Activated naive CD8-positive, alpha-beta T cell treated with anti-CD3 and anti-CD28 coated beads, Interleukin-2, amount 50 U/mL, for 16 hours (primary cell): ENCODE data around the gene ST7.
"Not testable (repeated sequence)": the region's sequence is repeated elsewhere in the genome, so short reads cannot be mapped to it uniquely, and the experiment has no call there.

ENCODE experiments used
- DNase-seq: peaks from one replicate; pipeline ENCODE4 v3.0.0-alpha.2; 2020; ENCODE audit warnings: low read depth, low spot score

Gene ST7

DNA sequence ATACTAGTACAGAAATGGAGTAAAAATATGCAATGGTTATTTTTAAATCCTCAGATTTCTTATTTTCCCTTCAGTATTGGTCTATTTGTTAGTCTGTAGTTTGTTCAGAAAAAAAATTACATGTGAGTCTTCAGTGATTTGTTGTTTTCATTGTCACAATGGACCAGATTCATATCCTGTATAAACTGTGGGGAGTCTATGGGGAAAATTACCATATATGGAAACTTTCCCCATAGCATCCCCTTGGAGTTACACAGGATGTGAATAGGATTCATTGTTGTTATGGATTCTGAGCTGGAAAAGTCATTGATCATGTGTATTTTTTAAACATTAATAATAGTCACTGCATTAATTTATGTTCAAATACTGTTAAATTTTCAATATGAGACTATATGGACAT, 72.6 kb downstream of the ST7 start:
- DNase-seq = no peak

GRCh38 chr7:117030346-117030745, 77.0 kb downstream of the ST7 start:
- not testable (repeated sequence) for DNase-seq

DNA sequence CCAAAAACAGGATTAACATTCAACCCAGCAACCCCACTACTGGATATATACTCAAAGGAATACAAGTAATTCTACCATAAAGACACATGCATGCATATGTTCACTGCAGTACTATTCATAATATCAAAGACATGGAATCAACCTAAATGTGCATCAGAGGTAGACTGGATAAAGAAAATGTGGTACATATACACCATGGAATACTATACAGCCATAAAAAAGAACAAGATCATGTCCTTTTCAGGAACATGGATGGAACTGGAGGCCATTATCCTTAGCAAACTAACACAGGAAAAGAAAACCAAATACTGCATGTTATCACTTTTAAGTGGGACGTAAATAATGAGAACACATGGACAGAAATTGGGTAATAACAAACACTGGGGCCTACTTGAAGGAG, 77.5 kb downstream of the ST7 start:
- not testable (repeated sequence) for DNase-seq

- no peak for DNase-seq
These were observed 79.5 kb downstream of the ST7 start for GRCh38 chr7:117032810-117033209.

DNA sequence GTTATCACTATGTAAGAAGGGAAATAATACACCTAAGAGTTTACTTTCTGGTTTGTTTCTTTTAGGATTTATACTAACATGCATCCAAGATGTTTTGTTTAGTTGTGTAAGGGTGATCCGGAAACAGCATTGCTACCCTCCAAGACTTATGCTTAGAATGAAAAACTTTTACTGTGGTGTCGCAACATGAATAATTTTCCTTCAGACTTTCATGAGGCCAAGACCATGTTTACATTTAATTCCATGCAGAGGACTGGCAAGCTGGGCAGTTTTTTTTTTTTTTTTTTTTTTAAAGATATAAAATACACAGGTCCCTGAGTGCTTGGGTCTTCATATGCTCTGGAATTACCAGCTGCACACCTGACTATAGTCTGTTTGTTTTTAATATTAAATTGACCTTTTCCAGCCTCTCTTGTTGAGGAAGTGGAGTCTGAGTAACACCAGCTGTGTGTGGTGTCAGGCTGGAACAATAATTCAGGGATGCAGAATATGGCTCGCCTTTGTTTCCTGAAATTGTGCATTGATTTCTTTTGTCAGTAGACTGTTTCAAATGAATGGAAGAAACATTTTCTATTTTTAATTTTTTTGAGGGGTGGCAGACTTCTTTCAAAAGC, 81.7 kb downstream of the ST7 start:
- no peak for DNase-seq

- no peak for DNase-seq
These were observed 82.2 kb downstream of the ST7 start for GRCh38 chr7:117035465-117035862.

GRCh38 chr7:117036053-117036669, 82.9 kb downstream of the ST7 start:
- no peak for DNase-seq

- no peak for DNase-seq
These were observed 83.5 kb downstream of the ST7 start for GRCh38 chr7:117036836-117037235.

GRCh38 chr7:117038408-117038807, 85.1 kb downstream of the ST7 start:
- DNase-seq = no peak

- no peak for DNase-seq
These were observed 87.7 kb downstream of the ST7 start for GRCh38 chr7:117041007-117041406.

DNA sequence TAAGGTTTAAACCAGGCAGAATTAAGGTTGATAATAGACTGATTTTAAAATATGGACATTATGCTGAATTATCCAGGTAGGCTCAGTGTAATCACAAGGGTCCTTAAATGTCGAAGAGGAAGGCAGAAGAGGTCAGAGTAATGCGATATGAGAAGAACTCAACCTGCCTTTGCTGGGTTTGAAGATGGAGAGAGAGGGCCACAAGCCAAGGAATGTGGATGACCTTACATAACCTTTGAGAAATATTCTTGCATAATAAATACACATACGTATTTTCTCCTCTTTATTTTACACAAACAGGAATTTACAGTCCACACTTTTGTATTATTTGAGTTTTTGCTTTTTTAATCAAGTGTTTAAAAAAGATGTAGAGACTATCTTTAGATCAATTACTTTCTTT, 88.5 kb downstream of the ST7 start:
- no peak for DNase-seq

GRCh38 chr7:117043108-117043825, 90.0 kb downstream of the ST7 start:
- no peak for DNase-seq

- no peak for DNase-seq
These were observed 91.4 kb downstream of the ST7 start for GRCh38 chr7:117044664-117045063.

DNA sequence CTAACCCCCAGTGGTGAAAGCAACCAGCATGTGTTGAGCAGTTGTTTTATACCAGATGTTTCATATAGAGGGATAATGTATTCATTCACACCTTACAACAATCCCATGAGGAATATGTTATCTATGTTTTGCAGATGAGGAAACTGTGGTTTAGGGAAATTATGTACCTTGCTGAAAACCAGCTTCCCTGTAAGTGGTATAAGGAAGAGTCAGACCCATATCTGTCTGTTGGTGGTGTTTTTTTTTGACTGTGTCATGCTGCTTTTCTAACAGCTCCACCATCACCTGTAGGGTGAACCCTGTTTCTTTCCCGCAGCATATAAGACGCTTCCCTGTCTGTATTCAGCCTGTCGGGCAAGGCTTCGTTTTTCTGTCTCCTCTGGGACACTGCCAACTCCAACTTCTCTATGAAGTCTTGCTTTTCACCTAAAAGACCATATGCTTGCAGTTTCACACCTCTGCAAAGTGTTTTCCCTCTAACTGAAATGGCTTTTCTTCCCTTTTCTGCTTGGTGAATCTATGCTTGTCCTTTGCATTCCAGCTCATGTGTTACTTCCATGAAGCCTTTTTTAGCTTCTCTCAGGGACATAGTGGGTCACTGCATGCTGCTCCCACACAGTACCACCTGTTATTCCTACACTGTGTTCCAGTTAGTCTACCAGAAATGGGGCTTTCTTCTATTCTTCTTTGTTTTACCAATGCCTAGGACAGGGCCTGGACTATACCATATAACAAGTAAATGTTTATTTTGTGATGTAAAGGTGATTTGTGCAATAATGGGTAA, 92.8 kb downstream of the ST7 start:
- DNase-seq = no peak

GRCh38 chr7:117047496-117047895, 94.2 kb downstream of the ST7 start:
- DNase-seq = no peak

DNA sequence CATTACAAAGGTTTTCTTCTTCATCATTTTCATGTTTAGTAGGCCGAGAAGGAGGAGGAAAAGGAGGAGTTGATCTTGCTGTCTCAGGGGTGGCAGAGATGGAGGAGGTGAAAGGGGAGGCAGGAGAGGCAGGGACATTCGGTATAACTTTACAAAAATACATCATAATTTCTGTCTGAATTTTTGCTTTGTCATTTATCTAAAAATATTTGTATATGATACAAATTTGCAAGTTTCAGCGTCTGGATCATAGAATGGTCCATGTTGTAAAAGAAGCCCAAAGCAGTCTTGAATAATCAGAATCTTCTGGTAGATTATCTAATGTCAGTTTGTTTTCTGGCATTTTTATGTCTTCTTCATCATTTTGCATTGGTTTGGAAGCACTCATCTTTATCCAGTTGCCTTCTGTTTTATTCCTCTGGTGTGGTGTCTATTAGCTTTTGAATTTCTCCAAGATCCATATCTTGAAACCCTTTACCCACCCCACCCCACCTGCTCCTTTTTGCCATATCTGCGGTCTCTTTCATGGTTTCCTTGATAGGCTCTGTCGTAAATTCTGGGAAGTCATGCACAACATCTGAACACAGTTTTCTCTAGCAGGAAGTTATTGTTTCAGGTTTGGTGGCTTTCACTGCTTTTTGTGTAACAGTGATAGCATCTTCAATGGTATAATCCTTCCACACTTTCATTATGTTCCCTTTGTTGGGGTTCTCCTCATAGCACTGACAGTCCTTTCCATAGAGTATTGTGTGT, 95.0 kb downstream of the ST7 start:
- no peak for DNase-seq

GRCh38 chr7:117048882-117049281, 95.6 kb downstream of the ST7 start:
- DNase-seq = no peak

GRCh38 chr7:117051808-117052207, 98.5 kb downstream of the ST7 start:
- DNase-seq = no peak

DNA sequence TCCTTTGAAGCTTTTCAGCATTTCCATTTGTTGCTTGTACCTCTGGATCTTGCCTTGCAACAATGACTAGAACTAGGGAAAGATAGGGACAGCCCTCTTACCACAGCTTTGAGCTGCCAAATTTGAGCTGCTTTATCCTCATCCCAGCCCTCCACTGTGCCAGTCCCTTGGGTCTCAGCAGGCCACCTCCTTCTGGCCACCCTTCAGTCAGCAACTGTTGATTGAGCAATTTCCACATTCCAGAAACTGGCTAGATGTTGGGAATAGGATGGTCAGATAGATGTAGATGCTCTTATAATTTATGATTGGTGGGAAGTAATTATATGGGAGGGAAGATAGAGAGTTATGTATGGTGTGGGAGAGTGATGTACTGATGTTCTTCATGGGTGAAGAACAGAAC, 100.1 kb downstream of the ST7 start:
- no peak for DNase-seq

- no peak for DNase-seq
These were observed 108.5 kb downstream of the ST7 start for GRCh38 chr7:117061751-117062150.

- DNase-seq = no peak
These were observed 109.0 kb downstream of the ST7 start for GRCh38 chr7:117062300-117062699.

DNA sequence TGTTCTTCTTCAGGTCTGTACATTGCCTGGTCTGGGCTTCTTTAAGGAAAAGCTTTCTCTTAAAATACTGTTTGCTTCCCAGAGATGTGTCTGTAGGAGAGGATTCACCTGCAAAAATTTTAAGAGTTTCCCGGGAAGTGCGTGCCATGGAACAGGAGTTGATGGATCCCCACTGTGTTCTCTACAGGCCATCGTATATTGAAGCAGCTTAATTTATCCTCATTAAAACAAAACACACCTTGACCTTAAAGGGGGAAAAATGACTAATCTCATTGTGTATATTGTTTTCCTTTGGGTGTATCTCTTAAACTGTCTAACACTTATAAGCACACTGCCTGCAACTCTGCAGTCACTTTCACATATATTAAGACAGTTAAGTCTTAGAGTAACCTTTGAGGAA, 111.4 kb downstream of the ST7 start:
- no peak for DNase-seq
